HG03469 (cell line): Measurements from ENCODE around the gene PHOX2B.
"Not testable (repeated sequence)": the region's sequence is repeated elsewhere in the genome, so short reads cannot be mapped to it uniquely, and the experiment has no call there.

Experiments used
- ATAC-seq: cut with Tn5 transposase; IDR thresholded peaks from one replicate; pipeline ENCODE4 v1.9.1; 2021; ENCODE audit warnings: mild to moderate bottlenecking, moderate library complexity, moderate number of reproducible peaks; ENCODE audit not compliant: unreplicated experiment

Gene PHOX2B

GRCh38 chr4:41749631-41750039 is 1.1 kb upstream of the PHOX2B start:
- no peak for ATAC-seq

GRCh38 chr4:41748074-41748570 is 403 bp downstream of the PHOX2B start:
- no peak for ATAC-seq

- ATAC-seq, result no peak
These were observed 1.1 kb downstream of the PHOX2B start for GRCh38 chr4:41747230-41748055.

- ATAC-seq, result no peak
These were observed 1.9 kb downstream of the PHOX2B start for GRCh38 chr4:41746440-41747229.

- ATAC-seq, result no peak
These were observed 2.5 kb downstream of the PHOX2B start for GRCh38 chr4:41746025-41746439.

GRCh38 chr4:41745292-41746024 is 3.1 kb downstream of the PHOX2B start:
- ATAC-seq, result no peak

- no peak for ATAC-seq
These were observed 3.8 kb downstream of the PHOX2B start for GRCh38 chr4:41744572-41745291.

GRCh38 chr4:41741354-41741753 is 7.2 kb downstream of the PHOX2B start:
- ATAC-seq, result no peak

- not testable (repeated sequence) for ATAC-seq
These were observed 11.0 kb downstream of the PHOX2B start for GRCh38 chr4:41737491-41737890.

GRCh38 chr4:41734371-41734770 is 14.2 kb downstream of the PHOX2B start:
- ATAC-seq, result no peak

- no peak for ATAC-seq
These were observed 16.9 kb downstream of the PHOX2B start for GRCh38 chr4:41731569-41732126.

GRCh38 chr4:41728573-41728913 is 20.0 kb downstream of the PHOX2B start:
- ATAC-seq, result no peak

- ATAC-seq, result no peak
These were observed 20.5 kb downstream of the PHOX2B start for GRCh38 chr4:41727861-41728572.

- no peak for ATAC-seq
These were observed 23.3 kb downstream of the PHOX2B start for GRCh38 chr4:41725254-41725653.

- no peak for ATAC-seq
These were observed 25.2 kb downstream of the PHOX2B start for GRCh38 chr4:41723286-41723685.

- ATAC-seq, result no peak
These were observed 26.3 kb downstream of the PHOX2B start for GRCh38 chr4:41722181-41722580.

- ATAC-seq, result no peak
These were observed 29.1 kb downstream of the PHOX2B start for GRCh38 chr4:41719417-41719816.

- no peak for ATAC-seq
These were observed 29.6 kb downstream of the PHOX2B start for GRCh38 chr4:41718907-41719306.

- no peak for ATAC-seq
These were observed 33.4 kb downstream of the PHOX2B start for GRCh38 chr4:41715155-41715554.
